HG03432 (cell line): ENCODE data around the gene CALML5.

ENCODE experiments used
- ATAC-seq: cut with Tn5 transposase; IDR thresholded peaks from one replicate; pipeline ENCODE4 v1.9.1; 2021; ENCODE audit warnings: mild to moderate bottlenecking, moderate library complexity; ENCODE audit not compliant: unreplicated experiment

The CALML5 gene

GRCh38 chr10:5467634-5468255 lies 31.6 kb downstream of the CALML5 start:
- ATAC-seq: no peak

- no peak for ATAC-seq
These were observed 32.2 kb downstream of the CALML5 start for GRCh38 chr10:5467207-5467535.

GRCh38 chr10:5466451-5467206 lies 32.7 kb downstream of the CALML5 start:
- ATAC-seq: no peak

GRCh38 chr10:5465976-5466450 lies 33.4 kb downstream of the CALML5 start:
- no peak for ATAC-seq

GRCh38 chr10:5464546-5464945 lies 34.8 kb downstream of the CALML5 start:
- no peak for ATAC-seq

- ATAC-seq: no peak
These were observed 36.5 kb downstream of the CALML5 start for GRCh38 chr10:5462841-5463293.

GRCh38 chr10:5461914-5462840 lies 37.2 kb downstream of the CALML5 start:
- no peak for ATAC-seq

- no peak for ATAC-seq
These were observed 38.2 kb downstream of the CALML5 start for GRCh38 chr10:5461203-5461588.

GRCh38 chr10:5460468-5461202 lies 38.7 kb downstream of the CALML5 start:
- no peak for ATAC-seq

GRCh38 chr10:5458949-5459747 lies 40.2 kb downstream of the CALML5 start:
- no peak for ATAC-seq

GRCh38 chr10:5458425-5458824 lies 40.9 kb downstream of the CALML5 start:
- no peak for ATAC-seq

- no peak for ATAC-seq
These were observed 41.6 kb downstream of the CALML5 start for GRCh38 chr10:5457741-5458140.

GRCh38 chr10:5456563-5456962 lies 42.8 kb downstream of the CALML5 start:
- ATAC-seq: no peak

GRCh38 chr10:5453749-5454489 lies 45.5 kb downstream of the CALML5 start:
- ATAC-seq: no peak

- no peak for ATAC-seq
These were observed 48.6 kb downstream of the CALML5 start for GRCh38 chr10:5450605-5451384.

GRCh38 chr10:5449823-5450222 lies 49.5 kb downstream of the CALML5 start:
- ATAC-seq: no peak

GRCh38 chr10:5449227-5449626 lies 50.1 kb downstream of the CALML5 start:
- no peak for ATAC-seq
